Parathyroid adenoma (tissue), 2 donors: Measurements from ENCODE around the gene SLC25A51.
A peak's percentile ranks its signal among the peaks of the same experiment; 100 is the strongest.

ENCODE experiments used
- H2AFZ ChIP-seq: fragments of 300-600 bp; sonication (generic); one replicate; pipeline ENCODE4 v1.7.0; 2017; ENCODE audit warnings: antibody characterized with exemption, mild to moderate bottlenecking
- H3K27ac ChIP-seq: fragments of 300-600 bp; sonication (generic); one replicate; pipeline ENCODE4 v1.7.0; 2017
- H3K27me3 ChIP-seq: fragments of 300-600 bp; sonication (generic); one replicate; pipeline ENCODE4 v1.7.0; 2017; ENCODE audit warnings: low read length; ENCODE audit not compliant: control insufficient read depth, insufficient read depth
- H3K36me3 ChIP-seq: fragments of 300-600 bp; sonication (generic); one replicate; pipeline ENCODE4 v1.7.0; 2017; ENCODE audit warnings: low read length; ENCODE audit not compliant: control insufficient read depth, insufficient read depth
- H3K4me1 ChIP-seq: fragments of 300-600 bp; sonication (generic); one replicate; pipeline ENCODE4 v1.7.0; 2017; ENCODE audit warnings: control low read depth
- H3K4me2 ChIP-seq: fragments of 300-600 bp; sonication (generic); one replicate; pipeline ENCODE4 v1.7.0; 2017; ENCODE audit warnings: low read length
- H3K4me3 ChIP-seq: fragments of 300-600 bp; sonication (generic); one replicate; pipeline ENCODE4 v1.7.0; 2017; ENCODE audit warnings: low read depth, low read length
- H3K79me2 ChIP-seq: fragments of 300-600 bp; sonication (generic); one replicate; pipeline ENCODE4 v1.7.0; 2017; ENCODE audit warnings: control low read depth
- H3K9ac ChIP-seq: fragments of 300-600 bp; sonication (generic); one replicate; pipeline ENCODE4 v1.7.0; 2017; ENCODE audit warnings: mild to moderate bottlenecking
- H3K9me3 ChIP-seq: fragments of 300-600 bp; sonication (generic); one replicate; pipeline ENCODE4 v1.7.0; 2017; ENCODE audit warnings: low read length; ENCODE audit not compliant: control insufficient read depth
- CTCF ChIP-seq: fragments of 300-600 bp; sonication (generic); IDR thresholded peaks from one replicate; pipeline ENCODE4 v1.7.0; 2017; ENCODE audit warnings: antibody characterized with exemption, mild to moderate bottlenecking
- donor health status: primary hyperparathyroidism.

The SLC25A51 gene

DNA sequence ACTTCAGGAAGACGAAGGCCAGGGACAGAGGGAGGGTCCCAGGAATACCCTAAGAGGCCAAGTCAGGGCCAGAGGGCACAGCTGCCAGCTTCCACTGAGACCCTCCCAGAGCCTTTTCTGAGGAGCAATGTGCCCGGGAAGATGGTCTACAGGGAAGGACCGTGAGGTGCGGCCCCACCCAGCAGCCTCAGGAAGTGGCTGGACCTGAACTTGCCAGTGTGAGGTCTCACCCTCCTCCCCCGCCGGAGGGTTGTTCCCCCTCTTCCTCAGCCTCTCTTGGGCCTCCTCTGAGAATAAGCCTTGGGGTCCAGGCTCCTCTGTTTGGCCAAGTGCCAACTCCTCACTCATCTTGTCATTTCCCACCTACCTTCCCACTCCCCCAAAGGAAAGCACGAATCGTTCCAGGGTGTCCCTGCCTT, 13.4 kb upstream of the SLC25A51 start:
- H3K27me3 ChIP-seq, result no peaks in the 10 kb centered on the region
- H2AFZ ChIP-seq, result no peak overlapping the region
- no peak overlapping the region for H3K4me2 ChIP-seq
- no peaks in the 10 kb centered on the region for H3K9me3 ChIP-seq
- no peaks in the 10 kb centered on the region for H3K4me1 ChIP-seq
- no peaks in the 10 kb centered on the region for H3K79me2 ChIP-seq
- H3K27ac ChIP-seq, result peak overlapping the region; percentile 57
- H3K4me3 ChIP-seq, result no peak overlapping the region
- no peak for TF ChIP-seq CTCF
- no peak overlapping the region for H3K9ac ChIP-seq
- no peaks in the 10 kb centered on the region for H3K36me3 ChIP-seq

GRCh38 chr9:37916471-37917312, 12.8 kb upstream of the SLC25A51 start:
- H3K4me3 ChIP-seq, result no peak overlapping the region
- no peak overlapping the region for H3K9ac ChIP-seq
- peak overlapping the region; percentile 59 for H3K27ac ChIP-seq

GRCh38 chr9:37915911-37916470, 12.1 kb upstream of the SLC25A51 start:
- H3K36me3 ChIP-seq, result no peaks in the 10 kb centered on the region
- H3K9me3 ChIP-seq, result no peaks in the 10 kb centered on the region
- no peak for TF ChIP-seq CTCF
- peak overlapping the region; percentile 59 for H3K27ac ChIP-seq
- no peak overlapping the region for H3K4me2 ChIP-seq
- no peaks in the 10 kb centered on the region for H3K79me2 ChIP-seq
- no peaks in the 10 kb centered on the region for H3K4me1 ChIP-seq
- H2AFZ ChIP-seq, result no peak overlapping the region
- H3K27me3 ChIP-seq, result no peaks in the 10 kb centered on the region
- H3K4me3 ChIP-seq, result no peak overlapping the region
- no peak overlapping the region for H3K9ac ChIP-seq

More at GRCh38 chr9:37916471-37917312, 12.8 kb upstream of the SLC25A51 start:
- Histone ChIP-seq H3K36me3 (no peaks in the 10 kb centered on the region), H3K4me2 (no peak overlapping the region), H3K79me2 (no peaks in the 10 kb centered on the region), H2AFZ (no peak overlapping the region), H3K4me1 (no peaks in the 10 kb centered on the region), H3K9me3 (no peaks in the 10 kb centered on the region), H3K27me3 (no peaks in the 10 kb centered on the region)
- no peak for TF ChIP-seq CTCF

DNA sequence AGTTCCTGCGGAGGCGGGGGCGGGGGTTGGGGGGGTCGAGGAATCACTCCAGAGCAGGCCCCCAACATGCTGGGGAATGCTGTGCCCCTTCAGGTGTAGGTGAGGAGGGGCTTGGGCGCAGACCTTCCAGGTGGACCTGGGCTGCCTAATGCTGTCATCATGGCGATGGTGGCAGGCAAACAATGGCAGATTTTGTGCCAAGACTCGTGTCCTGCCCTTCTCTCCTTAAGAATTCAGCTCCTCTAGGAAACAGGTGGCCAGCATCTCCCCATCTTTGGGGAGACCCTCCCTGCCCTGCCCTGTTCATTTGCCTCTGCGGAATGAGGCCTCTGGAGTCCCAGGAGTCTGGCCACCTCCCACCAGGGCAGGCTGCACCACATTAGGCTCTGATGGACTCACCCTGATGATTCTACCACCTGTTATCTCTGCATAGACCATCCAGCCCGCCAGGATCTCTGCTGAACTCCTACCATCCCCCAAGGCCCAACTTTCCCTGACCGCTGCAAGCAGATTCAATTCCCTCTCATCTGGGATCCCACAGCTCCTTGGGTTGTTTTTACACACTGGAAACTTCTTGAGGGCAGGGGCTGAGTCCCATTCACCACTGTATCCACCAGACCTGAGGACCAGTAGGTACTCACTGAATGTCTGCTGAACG, 10.9 kb upstream of the SLC25A51 start:
- Histone ChIP-seq H3K36me3 (no peaks in the 10 kb centered on the region), H3K4me3 (no peak overlapping the region), H3K9ac (no peak overlapping the region), H3K27ac (no peak overlapping the region), H3K4me2 (no peak overlapping the region), H3K79me2 (no peaks in the 10 kb centered on the region), H3K27me3 (no peaks in the 10 kb centered on the region), H2AFZ (no peak overlapping the region), H3K4me1 (no peaks in the 10 kb centered on the region), H3K9me3 (no peaks in the 10 kb centered on the region)
- no peak for TF ChIP-seq CTCF
